Sigmoid colon (tissue), 7 donors: Measurements from ENCODE around the gene NUP214. TPM values are rescaled to one million over a fixed set of nuclear protein-coding genes. Genes with fewer than 3 reads are reported as not detected.

Experiments
- DNase-seq: peaks from one replicate; pipeline ENCODE4 v3.0.0-alpha.2; 2019
- H3K27ac ChIP-seq, 4 donors: fragments of 200-600 bp; sonication (generic); one replicate each; pipeline ENCODE4 v1.5.1; 2016 to 2019; ENCODE audit warnings: mild to moderate bottlenecking in 1 of 4
- H3K27me3 ChIP-seq, 3 donors: fragments of 200-600 bp; sonication (generic); one replicate each; pipeline ENCODE4 v1.5.1; 2019; ENCODE audit warnings: mild to moderate bottlenecking in 1 of 3
- H3K36me3 ChIP-seq, 4 donors: fragments of 200-600 bp; sonication (generic); one replicate each; pipeline ENCODE4 v1.5.1; 2016 to 2019
- H3K4me1 ChIP-seq, 4 donors: fragments of 200-600 bp; sonication (generic); one replicate each; pipeline ENCODE4 v1.5.1; 2017 to 2019
- H3K4me3 ChIP-seq, 4 donors: fragments of 200-600 bp; sonication (generic); one replicate each; pipeline ENCODE4 v1.5.1; 2017 to 2019; ENCODE audit warnings: mild to moderate bottlenecking in 2 of 4, moderate library complexity in 1 of 4
- H3K9me3 ChIP-seq, 4 donors: fragments of 200-600 bp in 3 of 4; sonication (generic) in 3 of 4; one replicate each; pipeline versions ENCODE4 v1.5.1 to v1.6.1; 2013 to 2019
- EP300 ChIP-seq, 4 donors: sonication (generic); formaldehyde crosslinking; IDR thresholded peaks; one replicate each; pipeline ENCODE4 v1.6.1; 2017; ENCODE audit warnings: antibody characterized with exemption in 4 of 4
- POLR2A ChIP-seq, 2 donors: fragments of 450-650 bp; IDR thresholded peaks; one replicate each; pipeline ENCODE4 v1.6.1; 2016; ENCODE audit warnings: antibody characterized with exemption in 2 of 2, mild to moderate bottlenecking in 2 of 2, moderate library complexity in 2 of 2
- POLR2AphosphoS5 ChIP-seq, 4 donors: sonication (generic); formaldehyde crosslinking; IDR thresholded peaks; one replicate each; pipeline ENCODE4 v1.6.1; 2017; ENCODE audit warnings: antibody characterized with exemption in 4 of 4
- WGBS, 2 donors: extraction: QIAGEN DNeasy Blood & Tissue Kit; methylation state at CpG; one replicate each; pipeline ENCODE4 v1.1.7; 2013; 5-methylcytosine and 5-hydroxymethylcytosine counted together
- intact Hi-C: fragments of 100-400 bp; cut with DNase I; formaldehyde crosslinking; loops from one replicate; pipeline ENCODE4 v1.15.1; 2023
- polyA plus RNA-seq, 3 donors: library from polyadenylated mRNA; stranded (reverse); fragments of 200-250 nt; gene quantifications; one replicate each; pipeline ENCODE4 v1.2.3, GENCODE V29; 2013
- total RNA-seq, 4 donors: library from RNA; depleted of rRNA; stranded (reverse); fragments of >200 nt; gene quantifications; one replicate each; pipeline ENCODE4 v1.1.0, GENCODE V29; 2016
- TF ChIP-seq, protein P1 (sequence below), 4 experiments: fragments of 450-650 bp in 3 of 4; fragments of 200-600 bp in 1 of 4; IDR thresholded peaks; one replicate each; pipeline ENCODE4 v1.5.1; 2016 to 2019; ENCODE audit warnings: antibody characterized with exemption in 4 of 4, mild to moderate bottlenecking in 3 of 4, moderate library complexity in 2 of 4
- donor health status: healthy with polysubstance abuse.
- donor health status: Bipolar disorder and iron deficiency.
- donor health status: healthy.

The NUP214 gene
- total and polyA plus RNA-seq, 7 donors: 9.2 to 87.5 (median 28.5) TPM

DNA sequence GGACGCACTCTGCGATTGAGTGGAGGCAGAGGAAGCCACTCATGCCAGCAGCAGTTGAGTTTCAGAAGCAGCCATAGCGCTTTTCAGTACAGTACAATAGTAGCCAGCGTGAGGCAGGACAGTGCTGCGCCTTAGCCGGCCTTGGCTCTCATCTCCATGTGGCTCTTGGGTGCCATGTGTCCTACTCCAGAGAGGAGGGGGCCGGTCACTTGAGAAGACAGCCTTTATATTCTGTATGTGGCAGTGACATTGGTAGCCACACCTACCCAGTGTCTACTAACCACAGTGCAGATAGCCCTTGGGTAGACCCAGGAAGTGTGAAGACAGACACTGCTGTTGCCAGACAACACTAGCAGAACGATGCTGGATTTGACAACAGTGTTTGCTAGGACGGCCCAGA lies 108.6 kb downstream of the NUP214 start:
- H3K4me3 ChIP-seq: no peak overlapping the region
- TF ChIP-seq POLR2AphosphoS5 (IDR thresholded peaks at IDR 0.05): no peak
- TF ChIP-seq, protein P1, sequence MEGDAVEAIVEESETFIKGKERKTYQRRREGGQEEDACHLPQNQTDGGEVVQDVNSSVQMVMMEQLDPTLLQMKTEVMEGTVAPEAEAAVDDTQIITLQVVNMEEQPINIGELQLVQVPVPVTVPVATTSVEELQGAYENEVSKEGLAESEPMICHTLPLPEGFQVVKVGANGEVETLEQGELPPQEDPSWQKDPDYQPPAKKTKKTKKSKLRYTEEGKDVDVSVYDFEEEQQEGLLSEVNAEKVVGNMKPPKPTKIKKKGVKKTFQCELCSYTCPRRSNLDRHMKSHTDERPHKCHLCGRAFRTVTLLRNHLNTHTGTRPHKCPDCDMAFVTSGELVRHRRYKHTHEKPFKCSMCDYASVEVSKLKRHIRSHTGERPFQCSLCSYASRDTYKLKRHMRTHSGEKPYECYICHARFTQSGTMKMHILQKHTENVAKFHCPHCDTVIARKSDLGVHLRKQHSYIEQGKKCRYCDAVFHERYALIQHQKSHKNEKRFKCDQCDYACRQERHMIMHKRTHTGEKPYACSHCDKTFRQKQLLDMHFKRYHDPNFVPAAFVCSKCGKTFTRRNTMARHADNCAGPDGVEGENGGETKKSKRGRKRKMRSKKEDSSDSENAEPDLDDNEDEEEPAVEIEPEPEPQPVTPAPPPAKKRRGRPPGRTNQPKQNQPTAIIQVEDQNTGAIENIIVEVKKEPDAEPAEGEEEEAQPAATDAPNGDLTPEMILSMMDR (IDR thresholded peaks at IDR 0.05): no peak
- no peak for TF ChIP-seq POLR2A (IDR thresholded peaks at IDR 0.05)
- TF ChIP-seq EP300 (IDR thresholded peaks at IDR 0.05): no peak
- no peaks in the 10 kb centered on the region for H3K27me3 ChIP-seq
- no peak for DNase-seq
- intact Hi-C loops: no loop called here
- peaks cover 12 to 63% (median 38%) of the 10 kb centered on the region in 4 donors for H3K36me3 ChIP-seq
- no peaks in the 10 kb centered on the region for H3K9me3 ChIP-seq
- WGBS, 2 donors: 89 to 91% methylated on average over 9 of the region's 9 CpGs
- H3K27ac ChIP-seq: no peak overlapping the region
- peaks cover 0 to 19% (median 14%) of the 10 kb centered on the region in 4 donors for H3K4me1 ChIP-seq

DNA sequence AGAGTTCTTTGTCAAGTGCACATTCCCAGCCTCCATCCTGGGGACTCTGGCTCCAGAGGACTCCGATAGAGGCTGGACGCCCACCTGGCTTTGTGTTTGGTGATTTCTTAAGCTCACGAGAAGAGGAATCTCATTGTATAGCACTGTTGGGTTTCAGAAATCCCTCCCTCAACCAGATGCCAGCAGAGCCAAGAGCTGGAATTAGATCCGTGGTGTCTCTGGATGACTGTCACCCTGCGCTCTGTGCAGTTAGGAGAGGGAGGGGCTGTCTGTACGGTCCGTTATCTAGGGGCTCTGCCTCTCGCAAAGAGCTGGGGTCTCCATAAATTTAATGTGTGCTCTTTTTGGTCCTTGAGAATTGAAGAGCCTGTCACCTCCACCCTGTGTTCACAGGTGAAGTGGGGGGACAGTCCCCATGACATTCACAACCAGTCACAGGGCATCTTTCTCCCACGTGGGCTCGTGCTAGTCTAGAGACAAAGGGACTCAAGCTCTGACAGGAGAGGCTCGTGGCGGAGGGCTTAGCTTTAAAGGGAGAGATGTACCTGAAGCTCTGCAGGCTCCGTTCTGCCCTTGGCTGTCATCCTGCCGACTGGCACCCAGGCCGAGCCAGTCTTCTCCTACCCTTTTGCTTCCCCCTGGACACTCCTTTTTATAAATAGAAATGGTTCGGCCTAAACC lies 109.6 kb downstream of the NUP214 start:
- DNase-seq: peak; percentile 24
- no peak overlapping the region for H3K27ac ChIP-seq
- no peaks in the 10 kb centered on the region for H3K9me3 ChIP-seq
- WGBS, 2 donors: 89 to 91% methylated on average over 16 of the region's 16 CpGs
- H3K27me3 ChIP-seq: no peaks in the 10 kb centered on the region
- TF ChIP-seq EP300 (IDR thresholded peaks at IDR 0.05) (no peak), POLR2AphosphoS5 (IDR thresholded peaks at IDR 0.05) (no peak), POLR2A (IDR thresholded peaks at IDR 0.05) (no peak)
- TF ChIP-seq, protein P1 (IDR thresholded peaks at IDR 0.05): no peak
- no peak overlapping the region for H3K4me3 ChIP-seq
- intact Hi-C loops: no loop called here
- H3K36me3 ChIP-seq: peaks cover 12 to 55% (median 38%) of the 10 kb centered on the region in 4 donors
- H3K4me1 ChIP-seq: peaks cover 0 to 21% (median 14%) of the 10 kb centered on the region in 4 donors

DNA sequence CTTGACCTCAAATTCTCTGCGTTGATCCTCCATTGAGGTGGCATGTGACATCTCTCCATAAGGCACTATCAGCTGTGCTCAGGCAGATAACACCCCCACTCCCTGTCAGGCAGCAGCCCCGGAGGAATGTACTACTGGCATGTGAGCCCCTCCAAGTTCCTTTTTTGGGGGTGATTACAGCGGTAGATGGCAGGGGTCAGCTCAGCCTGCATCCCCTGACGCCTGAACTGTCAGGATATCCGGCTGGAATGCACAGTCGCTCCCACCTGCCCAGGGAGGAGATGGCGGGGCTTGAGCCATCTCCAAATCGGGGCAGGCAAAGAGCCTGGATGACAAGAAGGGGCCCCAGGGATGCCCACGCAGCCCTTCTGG lies 110.1 kb downstream of the NUP214 start:
- 89 to 91% methylated on average over 9 of the region's 9 CpGs for WGBS, 2 donors
- peaks cover 12 to 50% (median 35%) of the 10 kb centered on the region in 4 donors for H3K36me3 ChIP-seq
- intact Hi-C loops: no loop called here
- peaks cover 0 to 21% (median 14%) of the 10 kb centered on the region in 4 donors for H3K4me1 ChIP-seq
- peak; percentile 32 for DNase-seq
- no peak overlapping the region for H3K4me3 ChIP-seq
- H3K27ac ChIP-seq: no peak overlapping the region
- TF ChIP-seq POLR2A (IDR thresholded peaks at IDR 0.05) (no peak), POLR2AphosphoS5 (IDR thresholded peaks at IDR 0.05) (no peak), EP300 (IDR thresholded peaks at IDR 0.05) (no peak)
- TF ChIP-seq, protein P1 (IDR thresholded peaks at IDR 0.05): no peak
- no peaks in the 10 kb centered on the region for H3K9me3 ChIP-seq
- no peaks in the 10 kb centered on the region for H3K27me3 ChIP-seq

DNA sequence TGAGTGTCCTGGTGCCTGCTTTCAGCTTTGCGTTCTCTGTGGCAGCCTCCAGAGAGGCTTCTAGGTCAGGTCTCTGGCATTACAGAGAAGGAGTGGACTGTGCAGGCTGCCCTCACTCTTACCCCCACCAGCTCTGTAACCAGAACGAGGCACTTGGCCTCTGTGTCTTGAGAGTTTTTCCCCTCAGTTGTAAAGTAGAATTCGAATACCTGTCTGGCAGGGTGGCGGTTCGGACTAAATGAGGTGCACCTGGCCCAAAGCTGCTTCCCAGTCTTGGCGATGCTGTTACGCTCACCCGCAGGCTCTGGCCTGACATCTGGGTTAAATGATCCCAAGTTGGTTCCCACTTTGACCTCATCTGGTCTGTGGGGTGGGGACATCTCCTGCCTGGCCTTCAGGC lies 110.8 kb downstream of the NUP214 start:
- 90 to 94% methylated on average over 8 of the region's 8 CpGs for WGBS, 2 donors
- peaks cover 12 to 43% (median 29%) of the 10 kb centered on the region in 4 donors for H3K36me3 ChIP-seq
- intact Hi-C loops: no loop called here
- no peaks in the 10 kb centered on the region for H3K9me3 ChIP-seq
- TF ChIP-seq POLR2AphosphoS5 (IDR thresholded peaks at IDR 0.05) (no peak), EP300 (IDR thresholded peaks at IDR 0.05) (no peak), POLR2A (IDR thresholded peaks at IDR 0.05) (no peak)
- TF ChIP-seq, protein P1 (IDR thresholded peaks at IDR 0.05): no peak
- no peaks in the 10 kb centered on the region for H3K27me3 ChIP-seq
- H3K4me3 ChIP-seq: no peak overlapping the region
- no peak overlapping the region for H3K27ac ChIP-seq
- peaks cover 0 to 21% (median 14%) of the 10 kb centered on the region in 4 donors for H3K4me1 ChIP-seq
- DNase-seq: peak; percentile 37
